Transverse colon (tissue), 4 donors: Measurements from ENCODE around the gene EHD3. TPM values are rescaled to one million over a fixed set of nuclear protein-coding genes. Genes with fewer than 3 reads are reported as not detected.

Source experiments
- DNase-seq: peaks from one replicate; pipeline ENCODE4 v3.0.0-alpha.2; 2019
- H3K27ac ChIP-seq, 4 donors: fragments of 200-600 bp; sonication (generic); 2 replicates each; pipeline ENCODE4 v1.5.1; 2016 to 2018; ENCODE audit warnings: inconsistent platforms in 4 of 4
- H3K27me3 ChIP-seq: fragments of 200-600 bp; sonication (generic); 2 replicates; pipeline ENCODE4 v1.5.1; 2017; ENCODE audit warnings: inconsistent platforms
- H3K36me3 ChIP-seq, 4 donors: fragments of 200-600 bp; sonication (generic); 2 replicates each; pipeline ENCODE4 v1.5.1; 2017 to 2019; ENCODE audit warnings: inconsistent platforms in 4 of 4
- H3K4me1 ChIP-seq, 4 donors: fragments of 200-600 bp; sonication (generic); 2 replicates each; pipeline ENCODE4 v1.5.1; 2017 to 2020; ENCODE audit warnings: inconsistent platforms in 4 of 4
- H3K4me3 ChIP-seq, 4 donors: fragments of 200-600 bp; sonication (generic); 1 replicate in 1 of 4; 2 replicates in 3 of 4; pipeline versions ENCODE4 v1.5.1 to v1.6.1; 2017 to 2019; ENCODE audit warnings: inconsistent platforms in 4 of 4
- H3K9me3 ChIP-seq, 2 donors: fragments of 200-600 bp; sonication (generic); 2 replicates each; pipeline ENCODE4 v1.5.1; 2017 to 2019; ENCODE audit warnings: inconsistent platforms in 2 of 2
- CTCF ChIP-seq, 5 experiments: fragments of 200-600 bp in 3 of 5; fragments of 450-650 bp in 2 of 5; sonication (generic) in 3 of 5; IDR thresholded peaks; 1 replicate in 2 of 5; 2 replicates in 3 of 5; pipeline ENCODE4 v1.5.1; 2016 to 2017; ENCODE audit warnings: antibody characterized with exemption in 5 of 5, inconsistent platforms in 3 of 5, mild to moderate bottlenecking in 2 of 5, moderate library complexity in 1 of 5
- EP300 ChIP-seq: sonication (generic); formaldehyde crosslinking; IDR thresholded peaks from one replicate; pipeline ENCODE4 v1.6.1; 2017; ENCODE audit warnings: antibody characterized with exemption, low read depth
- POLR2A ChIP-seq: fragments of 450-650 bp; IDR thresholded peaks from one replicate; pipeline ENCODE4 v1.6.1; 2016; ENCODE audit warnings: antibody characterized with exemption, mild to moderate bottlenecking, moderate library complexity
- POLR2AphosphoS5 ChIP-seq, 3 donors: sonication (generic); formaldehyde crosslinking; IDR thresholded peaks; one replicate each; pipeline ENCODE4 v1.6.1; 2016; ENCODE audit warnings: antibody characterized with exemption in 3 of 3
- WGBS, 2 donors: methylation state at CpG; one replicate each; pipeline ENCODE4 v1.1.5; 2018; ENCODE audit warnings: low coverage in 1 of 2; 5-methylcytosine and 5-hydroxymethylcytosine counted together
- in situ Hi-C, 4 donors: fragments of 200-750 bp; cut with MboI; loops; one replicate each; pipeline versions ENCODE4 v1.15.0 to v1.15.1; 2017; ENCODE audit warnings: low sequenced_read_pairs in 3 of 4, low pct_ligation_motif_present in 1 of 4, low pct_unique_long_range_greater_than_20kb in 1 of 4
- intact Hi-C: fragments of 100-400 bp; cut with DNase I; formaldehyde crosslinking; loops from one replicate; pipeline ENCODE4 v1.15.1; 2023; ENCODE audit warnings: low total_unique reads
- total RNA-seq, 4 donors: library from RNA; depleted of rRNA; stranded (reverse); fragments of >200 nt; gene quantifications; one replicate each; pipeline ENCODE4 v1.1.0, GENCODE V29; 2016

Gene EHD3
- total RNA-seq, 4 donors from 2014 or later = 1.2 to 10.1 (median 3.6) TPM

- Histone ChIP-seq H3K9me3 (no peaks in the 10 kb centered on the region), H3K36me3 (no peaks in the 10 kb centered on the region), H3K4me3 (no peak overlapping the region), H3K4me1 (no peaks in the 10 kb centered on the region), H3K27ac (no peak overlapping the region), H3K27me3 (no peaks in the 10 kb centered on the region)
- TF ChIP-seq POLR2A (no peak), EP300 (no peak), CTCF (IDR thresholded peaks at IDR 0.05) (no peak), POLR2AphosphoS5 (IDR thresholded peaks at IDR 0.05) (no peak)
- DNase-seq = no peak
- intact Hi-C loops = no loop called here
- WGBS, 2 donors = 65 to 74% methylated on average over 6 to 8 of the region's 8 CpGs
- in situ Hi-C loops = no loop called here
Measured at GRCh38 chr2:31296641-31297287, 62.8 kb downstream of the EHD3 start.

GRCh38 chr2:31297751-31298150 lies 63.8 kb downstream of the EHD3 start:
- in situ Hi-C loops = no loop called here
- no peak overlapping the region for H3K4me3 ChIP-seq
- H3K27ac ChIP-seq = no peak overlapping the region
- no peak for DNase-seq
- no peaks in the 10 kb centered on the region for H3K36me3 ChIP-seq
- H3K9me3 ChIP-seq = no peaks in the 10 kb centered on the region
- TF ChIP-seq CTCF (IDR thresholded peaks at IDR 0.05) = no peak
- TF ChIP-seq EP300 = no peak
- TF ChIP-seq POLR2A = no peak
- no peak for TF ChIP-seq POLR2AphosphoS5 (IDR thresholded peaks at IDR 0.05)
- WGBS, 2 donors = 31% methylated on average over 1 of the region's 1 CpG; no CpG with 5 or more reads in 1 of the 2 donors
- no peaks in the 10 kb centered on the region for H3K27me3 ChIP-seq
- intact Hi-C loops = no loop called here
- H3K4me1 ChIP-seq = no peaks in the 10 kb centered on the region

GRCh38 chr2:31299547-31299946 lies 65.6 kb downstream of the EHD3 start:
- TF ChIP-seq EP300 = no peak
- no peak for TF ChIP-seq POLR2A
- no peak for TF ChIP-seq POLR2AphosphoS5 (IDR thresholded peaks at IDR 0.05)
- no peak for TF ChIP-seq CTCF (IDR thresholded peaks at IDR 0.05)
- Histone ChIP-seq H3K4me1 (no peaks in the 10 kb centered on the region), H3K4me3 (no peak overlapping the region), H3K27me3 (no peaks in the 10 kb centered on the region), H3K9me3 (no peaks in the 10 kb centered on the region), H3K36me3 (no peaks in the 10 kb centered on the region), H3K27ac (no peak overlapping the region)
- DNase-seq = no peak
- intact Hi-C loops = no loop called here
- in situ Hi-C loops = no loop called here
- WGBS, 2 donors = 51 to 58% methylated on average over 4 of the region's 4 CpGs

GRCh38 chr2:31300309-31300708 lies 66.4 kb downstream of the EHD3 start:
- no peak overlapping the region for H3K4me3 ChIP-seq
- H3K9me3 ChIP-seq = no peaks in the 10 kb centered on the region
- no peaks in the 10 kb centered on the region for H3K36me3 ChIP-seq
- TF ChIP-seq EP300 (no peak), POLR2A (no peak), POLR2AphosphoS5 (IDR thresholded peaks at IDR 0.05) (no peak), CTCF (IDR thresholded peaks at IDR 0.05) (no peak)
- in situ Hi-C loops = no loop called here
- no peak overlapping the region for H3K27ac ChIP-seq
- no peaks in the 10 kb centered on the region for H3K27me3 ChIP-seq
- DNase-seq = no peak
- intact Hi-C loops = no loop called here
- no peaks in the 10 kb centered on the region for H3K4me1 ChIP-seq
